Caco-2 (cell line): Measurements from ENCODE around the gene NOD2. TPM values are rescaled to one million over a fixed set of nuclear protein-coding genes. Genes with fewer than 3 reads are reported as not detected.

Experiments used
- BruUV-seq: library from RNA; stranded (reverse); fragments of 400-500 nt; replicated peaks from 2 replicates; lab custom pipeline; 2021; lab: Mats Ljungman, UMichigan
- CTCF ChIA-PET: fragments of 300-600 bp; sonication (Branson Sonifier 250); formaldehyde crosslinking; loops from one replicate; lab custom pipeline; 2022; ENCODE audit warnings: antibody characterized with exemption; lab: Charles Lee
- POLR2A ChIA-PET: fragments of 300-600 bp; sonication (Branson Sonifier 250); formaldehyde crosslinking; loops from one replicate; lab custom pipeline; 2022; ENCODE audit warnings: antibody characterized with exemption; lab: Charles Lee
- DNase-seq, 2 experiments: peaks; one replicate each; pipeline versions ENCODE4 v3.0.0 to v3.0.0-alpha.2; 2020 to 2022
- H3K27me3 ChIP-seq: replicated peaks from 2 replicates; pipeline ENCODE4 v1.6.0; 2011; ENCODE audit warnings: low read length; ENCODE audit not compliant: control insufficient read depth, insufficient read depth
- H3K36me3 ChIP-seq: 2 replicates; pipeline ENCODE4 v1.5.1; 2011; ENCODE audit warnings: low read length; ENCODE audit not compliant: control insufficient read depth, insufficient read depth
- H3K4me1 ChIP-seq: fragments of 250-450 bp; sonication (Bioruptor Pico); 2 replicates; pipeline ENCODE4 v1.5.1; 2020; ENCODE audit warnings: mild to moderate bottlenecking
- H3K4me3 ChIP-seq: 2 replicates; pipeline ENCODE4 v1.5.1; 2011; ENCODE audit warnings: low read depth, mild to moderate bottlenecking, control low read depth, low read length
- H3K9me3 ChIP-seq: fragments of 250-450 bp; sonication (Bioruptor Pico); 2 replicates; pipeline ENCODE4 v1.5.1; 2020; ENCODE audit warnings: mild to moderate bottlenecking, moderate library complexity
- H3K27ac Mint-ChIP-seq: one replicate; pipeline ENCODE4 v1.8.0; 2022; ENCODE audit warnings: mixed read lengths; ENCODE audit not compliant: unreplicated experiment
- H3K27me3 Mint-ChIP-seq: one replicate; pipeline ENCODE4 v1.8.0; 2022; ENCODE audit warnings: mixed read lengths; ENCODE audit not compliant: insufficient read depth, unreplicated experiment
- H3K36me3 Mint-ChIP-seq: one replicate; pipeline ENCODE4 v1.8.0; 2022; ENCODE audit warnings: mild to moderate bottlenecking, mixed read lengths; ENCODE audit not compliant: insufficient read depth, unreplicated experiment
- H3K4me1 Mint-ChIP-seq: one replicate; pipeline ENCODE4 v1.8.0; 2022; ENCODE audit warnings: low read depth, mixed read lengths; ENCODE audit not compliant: unreplicated experiment
- H3K4me3 Mint-ChIP-seq: one replicate; pipeline ENCODE4 v1.8.0; 2022; ENCODE audit warnings: mild to moderate bottlenecking, moderate library complexity, mixed read lengths; ENCODE audit not compliant: unreplicated experiment
- H3K9me3 Mint-ChIP-seq: one replicate; pipeline ENCODE4 v1.8.0; 2022; ENCODE audit warnings: mixed read lengths; ENCODE audit not compliant: unreplicated experiment
- CTCF ChIP-seq, 2 experiments: fragments of 200-600 bp in 1 of 2; IDR thresholded peaks; 1 replicate in 1 of 2; 2 replicates in 1 of 2; pipeline versions ENCODE4 v1.5.1 to v1.8.0; 2011 to 2022; ENCODE audit warnings: antibody characterized with exemption in 1 of 2, control low read depth in 1 of 2, inconsistent platforms in 1 of 2, low read depth in 1 of 2, low read length in 1 of 2, mild to moderate bottlenecking in 1 of 2, moderate library complexity in 1 of 2; ENCODE audit not compliant: insufficient read depth in 1 of 2, severe bottlenecking in 1 of 2, unreplicated experiment in 1 of 2
- intact Hi-C: fragments of 100-400 bp; cut with micrococcal nuclease; formaldehyde crosslinking; loops from one replicate; pipeline ENCODE4 v1.10.0; 2022; ENCODE audit not compliant: unreplicated experiment
- total RNA-seq: library from RNA; stranded (reverse); gene quantifications from 2 replicates; pipeline ENCODE4 v1.2.3, GENCODE V29; 2022

Gene NOD2
- total RNA-seq, 1 experiment from 2014 or later: 0.23 TPM

- H3K36me3 ChIP-seq: no peaks in the 10 kb centered on the region
- Mint-ChIP-seq H3K27ac (no peak overlapping the region), H3K9me3 (no peaks in the 10 kb centered on the region), H3K27me3 (peaks cover 4% of the 10 kb centered on the region), H3K4me1 (no peaks in the 10 kb centered on the region), H3K4me3 (peak overlapping the region; percentile 78), H3K36me3 (peaks cover 10% of the 10 kb centered on the region)
- no peaks in the 10 kb centered on the region for H3K9me3 ChIP-seq
- peak overlapping the region; percentile 76 for H3K4me3 ChIP-seq
- no TSS peak for BruUV-seq
- no peaks in the 10 kb centered on the region for H3K27me3 ChIP-seq
- DNase-seq: peak in 1 of 2 experiments; percentile 11
- TF ChIP-seq CTCF (IDR thresholded peaks at IDR 0.05; ENCODE audit: insufficient read depth in 1 of 2, low read depth in 1 of 2, low read length in 1 of 2, severe bottlenecking in 1 of 2, unreplicated experiment in 1 of 2): no peak
- CTCF ChIA-PET: no interaction called here
- POLR2A ChIA-PET: no interaction called here
- intact Hi-C loops: loop anchor here (5.0 to 10.0 kb wide), 2 partner anchors 195 to 418 kb away; partner anchors contain the start of gene NKD1
- H3K4me1 ChIP-seq: no peaks in the 10 kb centered on the region; the same call in 1 of the 2 replicates
Measured at GRCh38 chr16:50742576-50743200, 49.3 kb downstream of the NOD2 start.

GRCh38 chr16:50743581-50744225 lies 50.3 kb downstream of the NOD2 start:
- ChIA-PET CTCF (interaction anchor here (0.8 kb wide), 1 partner anchor 62 kb away, joined by 5 read pairs; no protein-coding TSS in a partner anchor), POLR2A (no interaction called here)
- Mint-ChIP-seq H3K36me3 (peaks cover 10% of the 10 kb centered on the region), H3K4me1 (no peaks in the 10 kb centered on the region), H3K9me3 (no peaks in the 10 kb centered on the region), H3K27ac (no peak overlapping the region), H3K27me3 (peaks cover 4% of the 10 kb centered on the region), H3K4me3 (peak overlapping the region; percentile 78)
- no peaks in the 10 kb centered on the region for H3K9me3 ChIP-seq
- no peak for DNase-seq
- TF ChIP-seq CTCF (IDR thresholded peaks at IDR 0.05; ENCODE audit: insufficient read depth in 1 of 2, low read depth in 1 of 2, low read length in 1 of 2, severe bottlenecking in 1 of 2, unreplicated experiment in 1 of 2): no peak
- BruUV-seq: no TSS peak
- H3K36me3 ChIP-seq: no peaks in the 10 kb centered on the region
- intact Hi-C loops: loop anchor here (5.0 to 10.0 kb wide), 2 partner anchors 196 to 419 kb away; partner anchors contain the start of gene NKD1
- H3K4me1 ChIP-seq: no peaks in the 10 kb centered on the region; the same call in 1 of the 2 replicates
- no peaks in the 10 kb centered on the region for H3K27me3 ChIP-seq
- H3K4me3 ChIP-seq: no peak overlapping the region

GRCh38 chr16:50744881-50745280 lies 51.5 kb downstream of the NOD2 start:
- POLR2A ChIA-PET: interaction anchor here (0.7 kb wide), 1 partner anchor 12 kb away, joined by 3 read pairs; no protein-coding TSS in a partner anchor

More at GRCh38 chr16:50744881-50745280, 51.5 kb downstream of the NOD2 start:
- Mint-ChIP-seq H3K27ac (no peak overlapping the region), H3K4me1 (no peaks in the 10 kb centered on the region), H3K9me3 (no peaks in the 10 kb centered on the region), H3K36me3 (peaks cover 10% of the 10 kb centered on the region), H3K27me3 (no peaks in the 10 kb centered on the region), H3K4me3 (no peak overlapping the region)
- no peak for TF ChIP-seq CTCF (IDR thresholded peaks at IDR 0.05; ENCODE audit: insufficient read depth in 1 of 2, low read depth in 1 of 2, low read length in 1 of 2, severe bottlenecking in 1 of 2, unreplicated experiment in 1 of 2)
- no peaks in the 10 kb centered on the region; the same call in 1 of the 2 replicates for H3K4me1 ChIP-seq
- no peaks in the 10 kb centered on the region for H3K36me3 ChIP-seq
- H3K4me3 ChIP-seq: no peak overlapping the region
- no peaks in the 10 kb centered on the region for H3K9me3 ChIP-seq
- intact Hi-C loops: loop anchor here (5.0 to 10.0 kb wide), 2 partner anchors 198 to 420 kb away; partner anchors contain the start of gene NKD1
- BruUV-seq: no TSS peak
- DNase-seq: no peak
- CTCF ChIA-PET: interaction anchor here (0.6 to 0.8 kb wide), 3 partner anchors 61 to 94 kb away, joined by 3 to 5 read pairs (median 5); no protein-coding TSS in a partner anchor
- H3K27me3 ChIP-seq: no peaks in the 10 kb centered on the region
